GM19035 (cell line): ENCODE measurements around the gene SOX13.

Source experiments
- ATAC-seq: cut with Tn5 transposase; IDR thresholded peaks from one replicate; pipeline ENCODE4 v1.9.1; 2021; ENCODE audit not compliant: unreplicated experiment

SOX13 gene

DNA sequence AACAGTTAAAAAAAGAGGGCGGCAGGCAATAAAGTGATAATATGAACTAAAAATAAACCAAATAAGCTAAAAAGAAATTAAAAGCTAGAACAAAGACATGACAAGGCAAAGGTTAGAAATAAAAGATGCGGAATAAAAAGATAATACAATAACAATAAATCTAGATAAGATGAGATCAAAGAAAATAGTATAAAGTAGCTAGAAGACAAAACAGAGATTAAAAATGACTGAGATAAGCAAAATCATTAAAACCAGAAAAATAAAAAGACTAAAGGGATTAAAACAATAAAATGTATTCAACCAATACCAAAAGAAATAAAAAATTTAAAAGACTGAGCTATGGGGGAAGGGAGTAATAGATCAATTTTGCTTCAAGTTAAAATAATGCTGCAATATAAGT lies 10.8 kb upstream of the SOX13 start:
- no peak for ATAC-seq

DNA sequence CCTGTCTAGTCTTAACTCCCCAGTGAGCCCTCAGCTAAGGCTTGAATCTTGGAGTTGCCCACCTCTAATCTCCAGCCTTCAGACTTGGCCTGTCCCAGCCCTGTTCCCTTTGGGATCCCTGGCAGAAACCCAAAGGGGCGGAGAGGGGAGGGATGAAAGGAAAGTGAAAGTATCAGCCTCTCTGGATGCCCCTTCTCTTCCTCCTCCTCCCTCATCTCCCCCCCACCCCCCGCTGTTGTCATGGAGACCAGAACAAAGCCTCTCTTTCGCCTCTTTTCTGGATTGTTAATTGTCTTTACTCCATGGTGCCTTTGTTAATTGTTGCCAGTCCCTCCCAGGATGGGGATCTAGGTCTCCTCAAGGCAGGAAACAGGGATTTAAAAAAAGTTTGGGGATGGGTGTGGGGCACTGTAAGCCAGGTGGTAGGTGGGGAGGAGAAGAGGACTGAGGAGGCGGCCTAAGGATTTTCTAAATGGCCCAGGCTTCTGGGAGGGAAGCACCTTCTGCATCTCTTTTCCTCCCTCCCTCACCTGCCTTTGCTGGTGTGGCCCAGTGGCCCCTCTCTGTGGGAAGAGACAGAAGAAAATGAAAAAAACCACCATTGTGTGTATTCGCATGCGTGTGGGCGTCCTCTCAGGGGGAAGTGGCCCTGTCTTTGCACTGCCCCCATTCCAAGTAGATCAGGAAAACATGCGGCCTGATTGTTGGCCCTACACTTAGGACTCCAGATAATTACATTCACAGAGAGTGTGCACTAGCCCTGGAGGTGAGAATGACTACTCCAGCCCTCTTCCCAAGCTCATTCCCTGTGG lies 7.5 kb upstream of the SOX13 start:
- no peak for ATAC-seq

DNA sequence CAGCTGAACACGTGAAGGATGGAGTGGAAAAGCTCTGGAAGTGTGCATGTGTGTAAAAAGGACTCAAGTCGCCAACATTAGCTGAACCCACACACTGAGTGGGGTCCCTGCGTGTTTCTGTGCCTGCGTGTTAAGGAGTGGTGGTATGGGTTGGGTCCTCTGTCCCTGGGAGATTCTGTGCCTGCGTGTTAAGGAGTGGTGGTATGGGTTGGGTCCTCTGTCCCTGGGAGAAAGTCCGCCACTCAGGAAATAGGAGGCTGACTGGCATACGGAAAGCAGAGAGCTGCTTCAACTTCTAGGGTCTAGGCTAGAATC lies 7.0 kb upstream of the SOX13 start:
- no peak for ATAC-seq

DNA sequence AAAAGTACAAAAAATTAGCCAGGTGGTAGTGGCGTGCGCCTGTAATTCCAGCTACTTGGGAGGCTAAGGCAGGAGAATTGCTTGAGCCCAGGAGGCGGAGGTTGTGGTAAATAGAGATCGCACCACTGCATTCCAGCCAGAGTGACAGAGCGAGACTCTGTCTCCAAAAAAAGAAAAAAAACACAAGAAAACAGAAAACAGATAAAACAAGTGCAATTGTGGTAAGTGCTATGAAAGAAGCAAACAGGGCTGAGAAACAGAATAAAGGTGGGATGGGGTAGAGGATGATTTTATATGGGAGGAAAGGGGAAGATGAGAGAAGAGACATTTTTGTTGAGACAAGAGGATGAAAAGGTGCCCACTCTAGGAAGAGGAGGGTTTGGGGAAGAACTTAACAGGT lies 5.0 kb upstream of the SOX13 start:
- ATAC-seq: no peak

DNA sequence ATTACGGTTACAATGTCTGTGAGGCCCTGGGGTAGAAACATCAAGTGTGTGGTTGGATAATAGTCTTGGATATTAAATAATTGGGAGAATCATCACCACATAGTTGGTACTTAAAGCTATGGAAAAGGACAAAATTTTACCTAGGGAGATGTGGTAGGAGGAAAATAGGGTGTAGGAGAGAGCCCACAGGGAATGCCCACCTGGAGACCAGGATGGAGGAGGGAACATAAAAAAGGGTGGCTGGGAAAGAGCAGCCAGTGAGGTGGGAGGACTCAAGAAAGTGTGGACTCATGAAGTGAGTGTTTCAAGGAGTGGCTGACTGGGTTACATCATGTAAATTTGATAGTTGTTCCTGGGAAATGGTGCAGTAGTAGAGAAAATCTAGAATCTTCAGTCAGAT lies 3.0 kb upstream of the SOX13 start:
- no peak for ATAC-seq

DNA sequence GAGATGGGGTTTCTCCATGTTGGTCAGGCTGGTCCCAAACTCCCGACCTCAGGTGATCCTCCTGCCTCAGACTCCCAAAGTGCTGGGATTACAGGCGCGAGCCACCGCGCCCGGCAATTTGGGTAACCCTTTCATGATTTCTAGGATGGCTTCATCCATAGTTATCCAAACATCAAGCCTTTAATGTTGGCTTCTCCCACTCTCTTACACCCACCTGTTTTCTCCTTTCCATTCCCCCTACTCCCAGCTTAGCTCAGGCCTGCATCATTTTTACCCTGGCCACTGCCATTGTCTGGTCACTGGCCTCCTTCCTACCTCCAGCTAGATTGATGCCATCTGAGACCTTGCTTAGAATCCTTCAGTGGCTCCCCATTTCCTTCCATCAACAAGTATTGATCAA lies 2.0 kb upstream of the SOX13 start:
- no peak for ATAC-seq

DNA sequence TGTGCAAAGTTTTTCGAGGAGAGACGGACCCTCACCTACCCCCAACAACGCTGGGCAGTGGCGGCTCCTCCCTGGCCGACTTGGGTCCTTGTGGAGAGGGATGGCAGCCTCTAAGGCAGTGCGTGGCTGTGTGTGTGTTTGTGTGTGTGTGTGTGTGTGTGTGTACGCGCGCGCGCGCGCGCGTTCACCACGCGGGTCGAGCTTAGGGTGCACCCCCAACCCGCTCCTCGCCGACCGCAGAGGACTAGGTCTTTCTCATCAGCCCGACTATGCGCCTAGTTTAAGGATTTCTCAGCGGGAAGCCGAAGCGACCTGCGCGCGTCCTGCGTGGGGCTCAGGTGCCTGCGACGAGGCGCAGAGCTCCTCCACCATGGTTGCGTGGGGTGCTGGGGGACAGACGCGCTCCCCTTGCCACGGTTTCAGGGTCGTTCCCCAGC lies 940 bp downstream of the SOX13 start:
- ATAC-seq: no peak

DNA sequence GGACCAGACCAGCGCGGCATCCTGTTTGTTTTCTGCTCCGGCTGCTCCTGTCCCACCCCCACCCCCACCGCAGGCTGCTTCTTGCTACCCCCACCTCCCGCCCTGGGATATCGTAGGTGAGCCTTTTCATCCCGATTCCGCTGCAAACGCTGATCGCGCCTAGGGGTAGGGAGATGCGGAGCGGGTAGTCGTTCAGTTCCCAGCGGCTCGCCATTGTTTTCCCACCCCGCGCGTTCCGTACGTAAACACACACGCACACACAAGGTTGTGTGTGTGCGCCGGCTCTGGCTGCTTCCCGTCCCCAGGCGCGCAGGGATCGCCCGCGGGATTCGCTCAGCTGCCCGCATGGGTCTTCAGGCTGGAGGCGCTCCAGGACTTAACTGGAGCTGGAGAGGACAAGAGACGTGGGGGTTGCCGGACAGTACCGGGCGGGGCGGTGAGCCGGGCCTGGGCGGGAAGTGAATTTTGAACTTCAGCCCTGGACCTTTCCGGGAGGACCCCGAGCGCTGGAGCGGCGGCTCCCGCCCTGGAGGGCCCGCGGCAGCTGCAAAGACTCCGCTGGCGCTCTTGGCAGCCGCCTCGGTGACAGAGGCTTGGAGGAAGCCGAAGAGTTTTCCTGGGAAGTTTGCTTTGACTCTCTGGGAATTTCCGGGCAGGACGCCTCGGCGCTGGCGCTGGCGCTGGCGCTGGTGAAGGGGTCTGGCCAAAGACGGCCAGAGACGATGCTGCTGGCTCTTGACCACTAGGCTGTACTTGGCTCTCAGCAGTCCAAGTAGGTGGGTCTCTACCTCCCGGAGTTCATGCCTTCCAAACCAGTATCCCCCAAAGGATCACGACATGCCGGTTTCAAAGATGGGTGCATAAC lies 1.6 kb downstream of the SOX13 start:
- ATAC-seq: no peak

DNA sequence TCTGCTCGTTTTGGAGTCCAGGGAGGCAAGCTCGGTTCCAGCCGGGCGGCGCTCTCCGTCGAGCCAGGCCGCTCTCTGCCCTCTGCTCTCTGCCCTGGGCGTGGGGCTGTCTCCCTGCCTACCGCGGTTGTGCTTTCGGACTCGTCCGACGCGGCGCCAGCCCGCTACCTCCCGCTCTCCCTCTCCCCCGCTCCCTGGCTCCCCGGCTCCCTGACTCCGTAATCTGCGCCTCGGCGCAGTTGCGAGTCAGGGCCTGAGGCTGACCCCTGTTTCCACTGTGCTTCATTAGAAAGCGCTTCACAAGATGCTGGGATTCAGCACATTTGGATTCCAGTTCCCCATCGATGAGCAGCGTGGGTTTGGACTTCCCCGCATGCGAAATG lies 2.2 kb downstream of the SOX13 start:
- no peak for ATAC-seq

DNA sequence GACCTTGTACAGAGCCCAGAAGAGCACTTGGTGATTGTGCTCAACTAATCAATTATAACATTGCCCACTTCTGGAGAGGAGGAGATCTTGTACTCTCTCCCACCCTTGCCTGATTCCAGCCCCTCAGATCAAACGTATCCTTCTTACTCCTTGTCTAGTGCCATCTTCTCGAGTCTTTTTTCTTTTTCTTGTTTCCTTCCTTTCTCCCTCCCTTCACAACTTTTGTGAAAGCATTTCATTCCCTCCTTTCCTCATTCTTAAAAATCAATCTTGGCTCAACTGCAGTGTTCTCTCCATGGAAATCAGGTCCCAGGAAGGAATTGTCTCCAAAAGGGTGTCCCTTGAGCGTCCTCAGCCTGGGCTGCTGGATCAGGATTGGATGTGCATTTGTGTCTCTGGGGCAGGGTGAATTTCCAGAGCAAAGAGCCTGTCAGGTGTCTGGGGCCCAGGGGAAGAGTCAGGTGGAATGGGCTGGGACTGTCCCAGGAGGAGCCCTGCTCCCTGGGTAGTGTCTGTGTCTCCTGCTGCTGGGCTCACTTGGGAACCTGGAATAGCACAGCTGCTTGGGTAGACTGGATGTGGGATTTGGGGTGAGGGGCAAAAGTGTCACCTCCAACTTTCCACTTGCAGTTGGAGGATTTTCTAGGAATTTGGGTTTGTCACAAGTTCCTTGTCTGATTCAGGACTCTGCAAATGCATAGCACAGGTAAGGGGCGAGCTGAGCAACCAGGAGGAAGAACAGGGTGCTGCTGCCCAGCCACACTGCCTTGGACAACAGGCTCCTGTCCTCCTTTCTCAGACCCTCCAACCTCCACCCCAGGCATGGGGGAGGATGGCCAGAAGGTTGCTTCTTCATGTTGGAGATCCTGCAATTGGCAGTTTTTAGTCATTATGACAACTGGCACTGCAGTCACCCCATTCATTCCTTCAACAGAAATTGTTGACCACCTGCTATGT lies 3.3 kb downstream of the SOX13 start:
- ATAC-seq: no peak

DNA sequence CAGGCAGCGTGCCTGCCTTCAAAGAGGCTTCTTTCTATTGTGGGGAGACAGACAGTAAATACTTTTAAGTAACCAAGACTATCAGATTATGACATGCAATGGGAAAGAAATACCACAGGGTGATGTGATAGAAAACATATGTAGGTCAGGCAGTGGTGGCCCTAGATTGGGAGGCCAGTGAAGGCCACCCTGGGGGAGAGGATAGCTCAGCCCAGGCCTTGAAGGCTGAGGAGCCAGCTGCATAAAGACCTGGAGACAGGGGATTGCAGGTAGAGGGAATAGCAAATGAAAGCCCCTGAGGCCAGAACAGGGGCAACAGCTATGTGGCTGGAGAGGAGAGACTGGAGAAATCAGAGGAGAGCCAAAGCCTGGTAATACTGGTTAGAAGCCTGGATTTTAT lies 4.0 kb downstream of the SOX13 start:
- ATAC-seq: no peak

DNA sequence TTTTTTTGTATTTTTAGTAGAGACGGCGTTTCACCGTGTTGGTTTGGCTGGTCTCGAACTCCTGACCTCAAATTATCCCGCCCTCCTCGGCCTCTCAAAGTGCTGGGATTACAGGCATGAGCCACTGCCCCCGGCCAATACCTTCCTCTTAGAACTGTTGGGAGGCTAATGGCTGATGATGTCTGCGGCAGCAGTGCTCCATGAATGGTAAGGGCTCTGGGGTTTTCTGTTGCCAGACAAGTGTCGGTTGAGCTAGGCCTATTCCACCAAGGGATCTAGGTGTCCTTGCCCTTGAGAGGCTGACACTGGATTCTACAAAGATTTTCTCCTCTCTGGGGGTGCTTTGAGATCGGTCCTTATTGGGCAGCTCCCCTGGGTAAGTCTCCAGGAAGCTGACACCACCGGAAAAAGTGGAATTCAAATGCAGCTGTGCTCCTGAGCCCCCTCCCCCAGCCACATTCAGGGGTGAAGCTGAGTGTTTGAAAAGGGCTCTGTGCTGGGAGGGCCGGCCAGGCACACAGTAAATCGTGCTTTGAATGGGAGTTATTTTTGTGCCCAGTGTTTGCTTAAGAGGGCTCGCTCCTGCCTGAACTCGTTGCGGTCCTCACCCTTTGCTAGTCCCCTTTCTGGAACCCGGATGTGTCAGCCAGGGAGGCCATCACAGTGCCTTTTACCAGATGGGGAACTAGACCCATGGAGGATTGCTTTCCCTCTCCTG lies 5.2 kb downstream of the SOX13 start:
- ATAC-seq: no peak

DNA sequence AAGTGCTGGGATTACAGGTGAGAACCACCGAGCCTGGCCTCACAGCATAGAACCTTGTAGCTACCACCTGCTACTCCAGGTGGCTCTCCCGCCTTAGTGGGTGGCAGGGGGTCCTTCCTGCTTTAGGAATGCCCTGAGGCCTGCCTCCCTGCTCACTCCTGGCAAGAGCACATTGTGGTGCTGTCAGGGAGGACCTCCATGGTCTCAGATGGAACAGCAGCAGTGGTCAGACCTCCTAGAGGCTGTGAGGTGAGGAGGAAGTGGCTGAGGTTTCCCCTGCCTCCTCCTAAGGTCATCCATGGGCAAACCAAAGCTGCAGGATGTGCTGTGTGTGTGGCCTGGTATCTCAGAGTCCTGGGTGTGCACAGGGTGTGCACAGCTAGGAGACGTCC lies 6.7 kb downstream of the SOX13 start:
- no peak for ATAC-seq

DNA sequence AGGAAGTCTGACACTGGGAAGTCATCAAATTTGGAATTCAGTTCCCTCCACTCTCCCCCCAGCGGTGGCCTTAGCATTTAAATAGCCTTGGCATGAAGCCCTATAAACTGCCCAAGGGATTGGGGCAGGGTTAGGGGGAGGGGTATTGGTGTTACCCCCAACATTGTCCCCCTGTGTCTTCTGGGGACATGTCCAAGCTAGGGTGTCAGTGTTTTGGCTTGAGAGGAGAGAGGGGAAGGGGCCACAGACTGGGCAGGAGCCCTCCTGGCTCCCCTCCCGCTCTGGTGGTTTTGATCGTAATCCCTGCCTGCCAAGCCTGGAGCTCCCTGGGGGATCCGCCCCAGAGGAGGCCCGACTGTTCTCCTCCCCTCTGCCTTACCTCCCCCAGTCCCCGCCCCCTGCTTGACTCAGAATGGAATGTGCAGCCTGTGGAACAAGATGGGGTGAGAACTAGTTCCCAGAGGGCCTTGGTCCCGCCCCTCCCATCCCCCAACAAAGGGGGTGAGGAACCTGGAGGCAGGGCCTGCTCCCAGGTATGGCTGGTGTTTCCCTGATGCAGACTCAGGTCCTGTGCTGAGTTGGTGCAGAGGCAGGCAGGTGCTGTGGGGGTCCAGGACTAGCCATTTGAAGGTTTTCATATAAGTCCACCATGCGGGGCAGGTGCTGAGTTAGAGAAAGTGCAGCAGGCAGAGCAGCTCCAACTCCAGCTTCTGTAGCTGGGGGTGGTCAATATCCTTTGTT lies 7.4 kb downstream of the SOX13 start:
- no peak for ATAC-seq

DNA sequence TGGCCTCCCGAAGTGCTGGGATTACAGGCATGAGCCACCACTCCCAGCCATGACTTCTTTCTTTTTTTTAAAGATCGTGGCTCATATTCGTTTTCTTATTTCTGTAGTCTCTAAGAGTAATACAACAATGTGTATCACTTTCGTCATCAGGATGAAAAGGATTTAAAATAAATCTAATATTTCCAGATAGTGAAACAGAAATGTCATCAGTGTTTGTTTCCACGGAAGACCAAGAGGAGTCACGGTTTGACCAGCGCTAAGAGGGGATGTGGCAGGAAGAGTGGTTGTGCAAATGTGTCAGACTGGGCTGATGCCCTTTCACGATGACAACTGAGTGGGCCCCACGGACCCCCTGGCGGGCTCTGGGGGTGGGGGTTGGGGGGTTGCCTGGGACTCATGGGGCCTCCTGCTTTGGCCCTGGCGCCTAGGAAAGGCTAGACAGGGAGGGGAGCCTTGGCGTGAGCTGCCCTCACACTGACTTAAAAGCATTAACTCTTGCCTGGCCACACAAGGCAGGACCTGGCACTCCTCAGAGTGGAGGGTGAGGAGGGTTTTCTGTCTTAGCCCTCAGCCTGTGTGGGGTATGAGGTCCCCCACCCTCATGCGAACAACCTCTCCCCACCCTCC lies 8.4 kb downstream of the SOX13 start:
- no peak for ATAC-seq

DNA sequence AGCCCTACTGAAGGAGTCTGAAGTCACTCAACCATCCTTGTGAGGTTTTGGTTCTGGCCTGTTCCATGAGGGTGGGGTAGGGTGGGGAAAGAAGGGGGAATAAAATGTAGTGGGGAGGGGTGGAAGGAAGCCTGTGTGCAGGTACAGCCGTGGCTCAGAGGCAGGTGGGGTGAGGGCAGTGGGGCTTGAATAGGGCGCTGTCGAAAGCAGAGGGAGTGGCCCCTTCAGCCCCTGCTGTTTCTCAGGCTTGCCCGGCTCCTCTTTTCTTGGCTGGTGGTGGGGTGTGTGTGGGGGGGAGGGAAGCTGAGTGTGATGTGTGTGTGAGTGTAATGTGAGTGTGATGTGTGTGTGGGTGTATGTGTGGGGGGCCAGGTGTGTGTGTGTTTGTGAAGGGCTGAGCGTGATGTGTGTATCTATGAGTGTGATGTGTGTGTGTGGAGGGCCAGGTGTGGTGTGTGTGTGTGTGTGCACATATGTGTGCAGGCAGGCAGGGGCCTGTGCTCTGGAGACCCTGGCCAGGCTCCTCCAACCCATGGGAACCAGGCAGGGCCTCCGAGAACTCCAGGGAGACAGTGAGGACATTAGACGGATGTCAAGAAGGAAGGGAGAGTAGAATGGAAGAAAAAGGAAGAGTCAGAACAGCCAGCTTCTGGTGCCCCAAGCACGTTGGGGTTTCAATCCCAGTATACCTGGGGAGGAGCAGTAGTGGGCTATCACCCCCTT lies 9.0 kb downstream of the SOX13 start:
- no peak for ATAC-seq

DNA sequence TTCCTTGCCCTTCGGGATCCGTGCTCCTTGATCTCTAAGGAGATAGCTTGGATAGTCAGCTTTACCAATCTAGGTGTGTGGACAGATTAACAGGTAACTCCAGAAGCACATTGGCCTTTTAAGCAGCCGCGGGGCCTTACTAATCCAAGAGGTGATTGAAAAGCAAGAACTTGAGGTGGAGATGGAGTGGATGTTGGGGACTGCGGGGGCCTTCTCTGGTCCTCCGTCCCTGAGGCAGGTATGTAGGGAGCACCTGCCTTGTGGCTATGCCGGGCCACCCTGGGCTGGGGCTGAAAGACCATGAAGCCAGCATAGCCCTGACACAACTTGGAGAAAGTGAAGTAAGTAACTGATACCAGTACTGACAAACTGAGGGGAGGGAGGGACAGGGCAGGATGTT lies 10.6 kb downstream of the SOX13 start:
- ATAC-seq: no peak

DNA sequence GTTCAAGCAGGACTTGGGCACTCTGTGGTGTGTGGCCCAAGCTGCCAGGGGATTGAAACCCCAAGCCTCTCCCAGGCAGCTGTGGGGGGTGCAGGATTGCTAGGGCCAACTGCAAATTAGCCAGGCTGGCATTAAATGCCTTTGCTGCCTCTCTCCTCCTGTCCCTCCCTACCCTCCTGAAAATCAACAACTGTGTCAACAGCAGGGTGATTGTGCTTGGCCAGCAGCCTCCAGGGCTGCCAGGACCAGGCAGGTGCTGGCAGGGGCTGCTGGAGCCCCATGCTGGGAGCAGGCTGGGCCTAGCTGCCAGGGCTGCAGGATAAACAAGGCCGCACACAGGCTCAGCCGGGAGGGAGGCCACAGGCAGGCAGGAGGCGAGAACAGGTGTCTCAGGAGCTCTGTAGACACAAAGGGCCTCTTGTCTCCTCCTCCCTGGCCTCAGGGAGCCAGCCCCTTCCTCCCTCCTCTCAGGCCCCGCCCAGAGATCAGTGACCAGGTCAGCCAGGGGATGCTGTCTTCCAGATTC lies 11.4 kb downstream of the SOX13 start:
- ATAC-seq: no peak

DNA sequence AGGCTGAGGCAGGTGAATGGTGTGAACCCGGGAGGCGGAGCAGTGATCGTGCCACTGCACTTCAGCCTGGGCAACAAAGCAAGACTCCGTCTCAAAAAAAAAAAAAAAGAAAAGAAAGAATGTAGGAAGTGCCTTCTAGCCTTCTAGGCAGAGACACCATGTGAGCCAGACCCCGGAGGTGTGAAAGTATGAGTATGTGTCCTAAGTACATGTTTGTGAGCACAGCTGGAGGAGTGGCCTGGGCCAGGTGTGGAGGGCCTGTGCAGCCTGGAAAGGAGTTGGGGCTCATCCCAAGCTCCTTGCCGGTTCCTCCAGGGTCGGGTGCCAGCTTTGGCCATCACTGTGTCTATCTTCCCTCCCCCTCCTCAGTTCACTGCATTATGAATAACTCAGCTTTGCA lies 13.0 kb downstream of the SOX13 start:
- ATAC-seq: no peak
